ENCODE results near the gene ATP2A1.

ATP2A1 gene

DNA sequence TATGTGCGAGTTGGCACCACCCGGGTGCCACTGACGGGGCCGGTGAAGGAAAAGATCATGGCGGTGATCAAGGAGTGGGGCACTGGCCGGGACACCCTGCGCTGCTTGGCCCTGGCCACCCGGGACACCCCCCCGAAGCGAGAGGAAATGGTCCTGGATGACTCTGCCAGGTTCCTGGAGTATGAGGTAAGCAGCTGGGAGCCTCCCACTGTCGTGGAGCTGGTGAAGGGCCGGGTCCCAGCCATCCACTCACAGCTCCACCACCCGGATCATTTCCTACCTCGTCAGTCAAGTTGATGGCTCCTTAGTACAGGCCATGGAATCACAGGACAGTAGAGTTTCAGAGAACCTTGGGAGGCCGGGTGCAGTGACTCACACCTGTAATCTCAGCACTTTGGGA lies 20.0 kb downstream of the ATP2A1 start:
- TF ChIP-seq, protein P1, sequence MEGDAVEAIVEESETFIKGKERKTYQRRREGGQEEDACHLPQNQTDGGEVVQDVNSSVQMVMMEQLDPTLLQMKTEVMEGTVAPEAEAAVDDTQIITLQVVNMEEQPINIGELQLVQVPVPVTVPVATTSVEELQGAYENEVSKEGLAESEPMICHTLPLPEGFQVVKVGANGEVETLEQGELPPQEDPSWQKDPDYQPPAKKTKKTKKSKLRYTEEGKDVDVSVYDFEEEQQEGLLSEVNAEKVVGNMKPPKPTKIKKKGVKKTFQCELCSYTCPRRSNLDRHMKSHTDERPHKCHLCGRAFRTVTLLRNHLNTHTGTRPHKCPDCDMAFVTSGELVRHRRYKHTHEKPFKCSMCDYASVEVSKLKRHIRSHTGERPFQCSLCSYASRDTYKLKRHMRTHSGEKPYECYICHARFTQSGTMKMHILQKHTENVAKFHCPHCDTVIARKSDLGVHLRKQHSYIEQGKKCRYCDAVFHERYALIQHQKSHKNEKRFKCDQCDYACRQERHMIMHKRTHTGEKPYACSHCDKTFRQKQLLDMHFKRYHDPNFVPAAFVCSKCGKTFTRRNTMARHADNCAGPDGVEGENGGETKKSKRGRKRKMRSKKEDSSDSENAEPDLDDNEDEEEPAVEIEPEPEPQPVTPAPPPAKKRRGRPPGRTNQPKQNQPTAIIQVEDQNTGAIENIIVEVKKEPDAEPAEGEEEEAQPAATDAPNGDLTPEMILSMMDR (conservative IDR thresholded peaks at IDR 0.05; ENCODE audit: low read depth) = no peak
- no peak overlapping the region for H3K27ac ChIP-seq
- CTCF ChIA-PET = no interaction called here
- POLR2A ChIA-PET (ENCODE audit: low non-redundant PET) = no interaction called here
- no peak for DNase-seq (ENCODE audit: low spot score)

GRCh38 chr16:28898942-28899341 lies 20.7 kb downstream of the ATP2A1 start:
- CTCF ChIA-PET = no interaction called here
- H3K27ac ChIP-seq = no peak overlapping the region
- TF ChIP-seq, protein P1 (conservative IDR thresholded peaks at IDR 0.05; ENCODE audit: low read depth) = no peak
- POLR2A ChIA-PET (ENCODE audit: low non-redundant PET) = no interaction called here
- DNase-seq (ENCODE audit: low spot score) = no peak

- no peak for DNase-seq (ENCODE audit: low spot score)
- POLR2A ChIA-PET (ENCODE audit: low non-redundant PET) = no interaction called here
- CTCF ChIA-PET = interaction anchor here (0.6 kb wide), 1 partner anchor 19 kb away, joined by 3 read pairs; no protein-coding TSS in a partner anchor
- no peak overlapping the region for H3K27ac ChIP-seq
- TF ChIP-seq, protein P1 (conservative IDR thresholded peaks at IDR 0.05; ENCODE audit: low read depth) = no peak
Measured at GRCh38 chr16:28899882-28900590, 21.7 kb downstream of the ATP2A1 start.

DNA sequence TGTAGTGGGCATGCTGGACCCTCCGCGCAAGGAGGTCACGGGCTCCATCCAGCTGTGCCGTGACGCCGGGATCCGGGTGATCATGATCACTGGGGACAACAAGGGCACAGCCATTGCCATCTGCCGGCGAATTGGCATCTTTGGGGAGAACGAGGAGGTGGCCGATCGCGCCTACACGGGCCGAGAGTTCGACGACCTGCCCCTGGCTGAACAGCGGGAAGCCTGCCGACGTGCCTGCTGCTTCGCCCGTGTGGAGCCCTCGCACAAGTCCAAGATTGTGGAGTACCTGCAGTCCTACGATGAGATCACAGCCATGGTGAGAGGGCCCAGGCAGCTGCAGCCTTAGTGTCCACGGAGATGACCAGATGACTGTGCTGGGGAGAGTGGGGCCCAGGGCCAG lies 22.3 kb downstream of the ATP2A1 start:
- CTCF ChIA-PET = no interaction called here

GRCh38 chr16:28901862-28902261 lies 23.6 kb downstream of the ATP2A1 start:
- TF ChIP-seq, protein P1 (conservative IDR thresholded peaks at IDR 0.05; ENCODE audit: low read depth) = no peak
- CTCF ChIA-PET = no interaction called here
- no peak for DNase-seq (ENCODE audit: low spot score)
- POLR2A ChIA-PET (ENCODE audit: low non-redundant PET) = no interaction called here
- H3K27ac ChIP-seq = no peak overlapping the region

More for the DNA sequence above, 22.3 kb downstream of the ATP2A1 start:
- TF ChIP-seq, protein P1 (conservative IDR thresholded peaks at IDR 0.05; ENCODE audit: low read depth) = no peak
- POLR2A ChIA-PET (ENCODE audit: low non-redundant PET) = no interaction called here
- H3K27ac ChIP-seq = no peak overlapping the region
- no peak for DNase-seq (ENCODE audit: low spot score)

DNA sequence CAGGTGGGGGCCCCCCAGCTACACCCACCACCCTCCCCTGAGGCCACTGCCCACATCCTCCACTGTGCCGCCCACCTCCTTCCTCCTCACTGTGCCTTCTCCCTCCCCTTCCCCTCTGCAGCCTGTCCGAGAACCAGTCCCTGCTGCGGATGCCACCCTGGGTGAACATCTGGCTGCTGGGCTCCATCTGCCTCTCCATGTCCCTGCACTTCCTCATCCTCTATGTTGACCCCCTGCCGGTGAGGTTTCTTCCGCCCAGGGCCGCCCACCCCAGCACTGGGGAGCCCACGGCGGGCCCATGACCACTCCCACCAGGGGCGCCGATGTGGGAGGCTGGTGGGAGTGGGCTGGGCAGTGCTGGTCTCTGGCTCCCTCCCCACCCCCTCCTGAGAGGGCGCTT lies 24.6 kb downstream of the ATP2A1 start:
- no peak for DNase-seq (ENCODE audit: low spot score)
- POLR2A ChIA-PET (ENCODE audit: low non-redundant PET) = no interaction called here
- TF ChIP-seq, protein P1 (conservative IDR thresholded peaks at IDR 0.05; ENCODE audit: low read depth) = no peak
- H3K27ac ChIP-seq = no peak overlapping the region
- CTCF ChIA-PET = no interaction called here

Data from RWPE1 (cell line).